Right lobe of liver (tissue), 6 donors: Measurements from ENCODE around the gene CADPS. TPM values are rescaled to one million over a fixed set of nuclear protein-coding genes. Genes with fewer than 3 reads are reported as not detected.
A peak's percentile ranks its signal among the peaks of the same experiment; 100 is the strongest.

Experiments used
- ATAC-seq, 4 donors: fragments of 200-7000 bp; cut with Tn5 transposase; one replicate each; pipeline ENCODE4 v1.9.1; 2020; ENCODE audit warnings: mild to moderate bottlenecking in 4 of 4, moderate library complexity in 4 of 4
- DNase-seq, 3 donors: peaks; one replicate each; pipeline ENCODE4 v3.0.0-alpha.2; 2020
- H3K27ac ChIP-seq, 3 donors: fragments of 200-600 bp; one replicate each; pipeline ENCODE4 v1.8.0; 2022
- H3K27me3 ChIP-seq, 2 donors: fragments of 200-600 bp; one replicate each; pipeline ENCODE4 v1.8.0; 2022
- H3K36me3 ChIP-seq, 4 donors: fragments of 200-600 bp; sonication (generic) in 1 of 4; one replicate each; pipeline versions ENCODE4 v1.5.1 to v1.8.0; 2017 to 2022; ENCODE audit warnings: control low read depth in 1 of 4
- H3K4me1 ChIP-seq, 4 donors: fragments of 200-600 bp; sonication (generic) in 1 of 4; one replicate each; pipeline versions ENCODE4 v1.5.1 to v1.8.0; 2017 to 2022; ENCODE audit warnings: control low read depth in 1 of 4
- H3K4me3 ChIP-seq, 3 donors: fragments of 200-600 bp; one replicate each; pipeline ENCODE4 v1.8.0; 2022
- H3K9me3 ChIP-seq, 4 donors: fragments of 200-600 bp; sonication (generic) in 1 of 4; one replicate each; pipeline versions ENCODE4 v1.5.1 to v1.8.0; 2017 to 2022; ENCODE audit warnings: control low read depth in 1 of 4
- POLR2A ChIP-seq: fragments of 450-650 bp; IDR thresholded peaks from one replicate; pipeline ENCODE4 v1.6.1; 2017; ENCODE audit warnings: antibody characterized with exemption, mild to moderate bottlenecking
- WGBS: methylation state at CpG from one replicate; pipeline ENCODE4 v1.1.6; 2018; ENCODE audit warnings: low coverage, low lambda C conversion rate; ENCODE audit not compliant: insufficient coverage; ENCODE audit errors: missing lambda C conversion rate; 5-methylcytosine and 5-hydroxymethylcytosine counted together
- intact Hi-C, 2 donors: fragments of 100-400 bp; cut with DNase I; formaldehyde crosslinking; loops; one replicate each; pipeline versions ENCODE4 v1.11.2 to v1.14.1; 2022
- total RNA-seq, 6 experiments: library from RNA; depleted of rRNA in 2 of 6; stranded (reverse); fragments of >200 nt in 2 of 6; fragmentation: NEBNext Ultra II Directional in 3 of 6; extraction: Animal tissue kit (Norgen Biotek cat#: 25700) in 3 of 6; gene quantifications; one replicate each; pipeline versions ENCODE4 v1.1.0 to v1.2.4, GENCODE V29; 2016 to 2023
- TF ChIP-seq, protein P1 (sequence below), 4 donors: fragments of 200-600 bp in 3 of 4; fragments of 450-650 bp in 1 of 4; IDR thresholded peaks; one replicate each; pipeline versions ENCODE4 v1.5.1 to v1.8.0; 2016 to 2022; ENCODE audit warnings: antibody characterized with exemption in 4 of 4, mild to moderate bottlenecking in 2 of 4
- donor health status: DM: no; HTN: yes; CAD: no.
- donor health status: DM: no; HTN: no; CAD: no.
- donor health status: DM: no; HTN: no; CAD: no.
- donor health status: DM: no; HTN: yes; CAD: no.
- donor health status: DM: no; HTN: yes; CAD: no.

The CADPS gene
- total RNA-seq, 6 experiments from 2014 or later: 0.06 to 0.98 TPM; not detected in 4

DNA sequence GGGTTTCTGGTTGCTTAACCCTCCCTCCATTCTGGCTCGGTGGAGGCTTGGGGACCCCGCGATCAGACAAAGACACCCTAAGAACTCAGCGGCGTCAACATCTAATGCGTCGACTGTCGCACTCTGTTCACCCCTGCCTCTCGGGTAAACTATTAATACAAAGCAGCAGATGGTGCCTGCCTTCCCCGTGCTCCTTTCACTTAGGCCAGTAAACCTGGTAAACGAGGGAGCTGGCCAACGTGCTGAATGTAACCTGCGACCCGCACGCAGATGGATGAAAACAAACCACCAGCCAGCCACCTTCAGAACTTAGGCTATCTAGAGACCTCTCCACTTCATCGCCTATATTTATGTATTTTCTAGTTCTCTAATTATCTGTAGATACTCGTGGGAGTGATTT, 848 bp upstream of the CADPS start:
- no peak overlapping the region for H3K27ac ChIP-seq
- TF ChIP-seq POLR2A: no peak
- TF ChIP-seq, protein P1, sequence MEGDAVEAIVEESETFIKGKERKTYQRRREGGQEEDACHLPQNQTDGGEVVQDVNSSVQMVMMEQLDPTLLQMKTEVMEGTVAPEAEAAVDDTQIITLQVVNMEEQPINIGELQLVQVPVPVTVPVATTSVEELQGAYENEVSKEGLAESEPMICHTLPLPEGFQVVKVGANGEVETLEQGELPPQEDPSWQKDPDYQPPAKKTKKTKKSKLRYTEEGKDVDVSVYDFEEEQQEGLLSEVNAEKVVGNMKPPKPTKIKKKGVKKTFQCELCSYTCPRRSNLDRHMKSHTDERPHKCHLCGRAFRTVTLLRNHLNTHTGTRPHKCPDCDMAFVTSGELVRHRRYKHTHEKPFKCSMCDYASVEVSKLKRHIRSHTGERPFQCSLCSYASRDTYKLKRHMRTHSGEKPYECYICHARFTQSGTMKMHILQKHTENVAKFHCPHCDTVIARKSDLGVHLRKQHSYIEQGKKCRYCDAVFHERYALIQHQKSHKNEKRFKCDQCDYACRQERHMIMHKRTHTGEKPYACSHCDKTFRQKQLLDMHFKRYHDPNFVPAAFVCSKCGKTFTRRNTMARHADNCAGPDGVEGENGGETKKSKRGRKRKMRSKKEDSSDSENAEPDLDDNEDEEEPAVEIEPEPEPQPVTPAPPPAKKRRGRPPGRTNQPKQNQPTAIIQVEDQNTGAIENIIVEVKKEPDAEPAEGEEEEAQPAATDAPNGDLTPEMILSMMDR (IDR thresholded peaks at IDR 0.05): no peak
- no peaks in the 10 kb centered on the region for H3K9me3 ChIP-seq
- ATAC-seq (peak in 3 of 4 donors; percentile 49 to 62 (median 54)), DNase-seq (peak in 2 of 3 donors; percentile 34 to 55)
- peaks cover under 1 to 28% of the 10 kb centered on the region in 2 donors for H3K27me3 ChIP-seq
- WGBS: 4% methylated on average over 17 of the region's 17 CpGs
- no peaks in the 10 kb centered on the region for H3K36me3 ChIP-seq
- H3K4me3 ChIP-seq: no peak overlapping the region
- H3K4me1 ChIP-seq: peaks cover 0 to 9% (median 0%) of the 10 kb centered on the region in 4 donors
- intact Hi-C loops: no loop called here

- no peaks in the 10 kb centered on the region for H3K9me3 ChIP-seq
- TF ChIP-seq, protein P1 (IDR thresholded peaks at IDR 0.05): no peak
- no peak for TF ChIP-seq POLR2A
- 7% methylated on average over 18 of the region's 18 CpGs for WGBS
- DNase-seq (no peak), ATAC-seq (no peak)
- intact Hi-C loops: no loop called here
- peaks cover 5 to 28% of the 10 kb centered on the region in 2 donors for H3K27me3 ChIP-seq
- no peak overlapping the region for H3K4me3 ChIP-seq
- no peak overlapping the region for H3K27ac ChIP-seq
- no peaks in the 10 kb centered on the region for H3K36me3 ChIP-seq
- H3K4me1 ChIP-seq: peaks cover 0 to 9% (median 0%) of the 10 kb centered on the region in 4 donors
Measured at GRCh38 chr3:62875558-62876002, 364 bp upstream of the CADPS start.

GRCh38 chr3:62873761-62874710, 1.2 kb downstream of the CADPS start:
- ATAC-seq (peak in 3 of 4 donors; percentile 17 to 46 (median 23)), DNase-seq (peak in 2 of 3 donors; percentile 17 to 50)
- intact Hi-C loops: no loop called here
- WGBS: 1% methylated on average over 8 of the region's 77 CpGs
- Histone ChIP-seq H3K4me3 (peak overlapping the region; percentile 12 to 32 (median 16)), H3K27me3 (peaks cover 5 to 28% of the 10 kb centered on the region in 2 donors), H3K4me1 (peaks cover 0 to 9% (median 0%) of the 10 kb centered on the region in 4 donors), H3K27ac (no peak overlapping the region), H3K36me3 (no peaks in the 10 kb centered on the region), H3K9me3 (no peaks in the 10 kb centered on the region)
- TF ChIP-seq POLR2A: no peak
- TF ChIP-seq, protein P1 (IDR thresholded peaks at IDR 0.05): no peak

DNA sequence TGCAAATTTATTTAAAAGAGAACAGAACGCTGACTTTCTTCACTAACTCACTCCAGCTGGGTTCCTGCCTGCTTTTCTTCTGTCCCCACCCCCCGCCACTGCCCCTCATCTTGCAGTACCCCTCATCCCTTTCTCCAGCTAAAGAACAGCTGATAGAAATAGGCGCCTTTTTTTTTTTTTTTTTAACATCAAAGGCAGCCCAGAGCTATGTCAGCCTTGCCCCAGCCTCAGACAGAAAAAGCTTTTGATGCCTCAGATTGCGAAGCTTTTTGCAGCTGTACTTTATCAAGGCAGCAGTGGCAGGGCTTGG, 1.8 kb downstream of the CADPS start:
- no peaks in the 10 kb centered on the region for H3K9me3 ChIP-seq
- ATAC-seq (no peak), DNase-seq (no peak)
- TF ChIP-seq POLR2A: no peak
- TF ChIP-seq, protein P1 (IDR thresholded peaks at IDR 0.05): no peak
- 9% methylated on average over 4 of the region's 4 CpGs for WGBS
- no peak overlapping the region for H3K27ac ChIP-seq
- H3K4me1 ChIP-seq: peaks cover 0 to 9% (median 0%) of the 10 kb centered on the region in 4 donors
- H3K36me3 ChIP-seq: no peaks in the 10 kb centered on the region
- intact Hi-C loops: no loop called here
- no peak overlapping the region for H3K4me3 ChIP-seq
- peaks cover 5 to 28% of the 10 kb centered on the region in 2 donors for H3K27me3 ChIP-seq
